Measurements from ENCODE around the gene FRAT1. TPM values are rescaled to one million over a fixed set of nuclear protein-coding genes. Genes with fewer than 3 reads are reported as not detected.

The FRAT1 gene
- total and polyA plus RNA-seq, 2 of the 4 experiments (the other 2 are of a cell fraction), result 0.54 to 0.89 TPM

DNA sequence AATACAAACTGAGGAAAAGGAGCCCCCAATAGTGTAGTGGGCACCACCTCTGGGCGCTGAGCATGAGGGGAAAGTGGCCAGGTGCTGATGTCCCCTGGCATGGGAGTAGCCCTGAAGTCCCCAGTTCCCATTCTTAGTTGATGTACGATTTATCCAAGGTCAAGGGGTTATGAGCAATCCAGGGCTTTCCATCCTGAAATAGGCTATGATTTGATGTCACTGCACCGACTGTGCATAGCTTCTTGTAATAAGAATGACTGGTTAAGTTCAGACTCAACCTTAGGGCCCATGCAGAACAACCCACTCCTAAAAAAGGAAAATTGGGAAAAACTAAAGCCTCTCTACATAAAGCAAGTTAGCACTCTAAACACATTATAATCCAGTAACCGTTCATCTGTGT is 4.4 kb downstream of the FRAT1 start:
- in situ Hi-C loops (cut with MboI; ENCODE audit: low sequenced_read_pairs) (no loop called here), dilution Hi-C loops (cut with HindIII; ENCODE audit: low sequenced_read_pairs, unreplicated experiment) (no loop called here), intact Hi-C loops (cut with micrococcal nuclease) (no loop called here)
- H3K56ac ChIP-seq (ENCODE audit: extremely low read depth, insufficient read depth, low read length), result no peak overlapping the region
- ChIA-PET POLR2A (ENCODE audit: unreplicated experiment) (no interaction called here), CTCF (interaction anchor here (0.6 kb wide), 1 partner anchor 98 kb away, joined by 5 read pairs; no protein-coding TSS in a partner anchor)
- no peak overlapping the region for H2AK5ac ChIP-seq (ENCODE audit: low read depth, low read length)
- H4K20me1 ChIP-seq (ENCODE audit: insufficient read depth, low read length), result no peaks in the 10 kb centered on the region
- H3K27ac ChIP-seq (ENCODE audit: insufficient read depth, low read length), result no peak overlapping the region
- no peaks in the 10 kb centered on the region for H3K9me1 ChIP-seq (ENCODE audit: insufficient read depth, low read length)
- no peak overlapping the region for H4K8ac ChIP-seq (ENCODE audit: low read depth in 2 of 2, low read length in 2 of 2)
- H3K14ac ChIP-seq (replicated peaks; ENCODE audit: low read depth, low read length), result no peak overlapping the region
- TF ChIP-seq, protein P1, sequence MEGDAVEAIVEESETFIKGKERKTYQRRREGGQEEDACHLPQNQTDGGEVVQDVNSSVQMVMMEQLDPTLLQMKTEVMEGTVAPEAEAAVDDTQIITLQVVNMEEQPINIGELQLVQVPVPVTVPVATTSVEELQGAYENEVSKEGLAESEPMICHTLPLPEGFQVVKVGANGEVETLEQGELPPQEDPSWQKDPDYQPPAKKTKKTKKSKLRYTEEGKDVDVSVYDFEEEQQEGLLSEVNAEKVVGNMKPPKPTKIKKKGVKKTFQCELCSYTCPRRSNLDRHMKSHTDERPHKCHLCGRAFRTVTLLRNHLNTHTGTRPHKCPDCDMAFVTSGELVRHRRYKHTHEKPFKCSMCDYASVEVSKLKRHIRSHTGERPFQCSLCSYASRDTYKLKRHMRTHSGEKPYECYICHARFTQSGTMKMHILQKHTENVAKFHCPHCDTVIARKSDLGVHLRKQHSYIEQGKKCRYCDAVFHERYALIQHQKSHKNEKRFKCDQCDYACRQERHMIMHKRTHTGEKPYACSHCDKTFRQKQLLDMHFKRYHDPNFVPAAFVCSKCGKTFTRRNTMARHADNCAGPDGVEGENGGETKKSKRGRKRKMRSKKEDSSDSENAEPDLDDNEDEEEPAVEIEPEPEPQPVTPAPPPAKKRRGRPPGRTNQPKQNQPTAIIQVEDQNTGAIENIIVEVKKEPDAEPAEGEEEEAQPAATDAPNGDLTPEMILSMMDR (conservative IDR thresholded peaks at IDR 0.05; ENCODE audit: low read depth, low read length), result no peak
- TF ChIP-seq CEBPB (IDR thresholded peaks at IDR 0.05; ENCODE audit: low read depth, low read length), result no peak
- no peak for TF ChIP-seq NFE2L2 (IDR thresholded peaks at IDR 0.05; ENCODE audit: low read depth, low read length)
- TF ChIP-seq RFX5 (IDR thresholded peaks at IDR 0.05; ENCODE audit: low read depth, low read length), result no peak
- TF ChIP-seq POLR2A (IDR thresholded peaks at IDR 0.05; ENCODE audit: low read depth, low read length), result no peak
- no peak for TF ChIP-seq MAFK (IDR thresholded peaks at IDR 0.05; ENCODE audit: low read depth, low read length)
- TF ChIP-seq RAD21 (IDR thresholded peaks at IDR 0.05; ENCODE audit: low read length), result no peak
- no peak for TF ChIP-seq RCOR1 (IDR thresholded peaks at IDR 0.05; ENCODE audit: insufficient replicate concordance, low read length)
- TF ChIP-seq MAZ (IDR thresholded peaks at IDR 0.05; ENCODE audit: borderline replicate concordance, low read depth, low read length), result no peak
- no peak for TF ChIP-seq BHLHE40 (IDR thresholded peaks at IDR 0.05; ENCODE audit: low read depth, low read length)
- no peak for TF ChIP-seq SMC3 (IDR thresholded peaks at IDR 0.05; ENCODE audit: low read depth, low read length)
- H2AFZ ChIP-seq (replicated peaks; ENCODE audit: low read length, poor library complexity), result no peak overlapping the region
- H2BK20ac ChIP-seq (ENCODE audit: low read depth, low read length), result no peak overlapping the region
- H3K23ac ChIP-seq (ENCODE audit: low read depth, low read length), result no peak overlapping the region
- no peak overlapping the region for H3K4me3 ChIP-seq (ENCODE audit: insufficient read depth, low read depth, low read length)
- H3K9ac ChIP-seq (ENCODE audit: low read depth, low read length), result no peak overlapping the region
- H2AK9ac ChIP-seq (replicated peaks; ENCODE audit: low read depth, low read length, poor library complexity), result no peak overlapping the region
- H3K79me1 ChIP-seq (ENCODE audit: low read depth in 1 of 2, low read length in 2 of 2), result peaks cover 7% of the 10 kb centered on the region in 2 experiments; a peak in 2 of 4 replicates
- H3K27me3 ChIP-seq (ENCODE audit: control insufficient read depth, insufficient read depth, low read length), result no peaks in the 10 kb centered on the region
- no peak overlapping the region for H3K4me2 ChIP-seq (ENCODE audit: low read depth, low read length)
- WGBS, 2 experiments (ENCODE audit: extremely low coverage in 2 of 2, insufficient read length in 1 of 2), result 86% methylated on average over 1 of the region's 4 CpGs; no CpG with 5 or more reads in 1 of the 2 experiments
- DNase-seq (no peak), ATAC-seq (ENCODE audit: low read depth) (no peak)
- no peak overlapping the region for H2BK15ac ChIP-seq (ENCODE audit: low read depth, low read length)
- peaks cover 9% of the 10 kb centered on the region for H3K4me1 ChIP-seq (ENCODE audit: control insufficient read depth, insufficient read depth, low read length)
- H3K18ac ChIP-seq (ENCODE audit: low read depth, low read length), result no peak overlapping the region
- no peak overlapping the region for H2BK120ac ChIP-seq (ENCODE audit: low read depth, low read length)
- no peaks in the 10 kb centered on the region for H3K36me3 ChIP-seq (ENCODE audit: control insufficient read depth, insufficient read depth, low read length)
- H4K5ac ChIP-seq (ENCODE audit: low read depth, low read length), result no peak overlapping the region
- no peaks in the 10 kb centered on the region for H3K9me3 ChIP-seq (ENCODE audit: control insufficient read depth, insufficient read depth, low read length)
- no peak overlapping the region for H3K4ac ChIP-seq (ENCODE audit: low read depth, low read length)
- H2BK5ac ChIP-seq (ENCODE audit: low read depth, low read length, poor library complexity, severe bottlenecking), result no peak overlapping the region
- BruUV-seq (replicated peaks), result no TSS peak
- no peak overlapping the region for H4K91ac ChIP-seq (ENCODE audit: insufficient read depth, low read depth, low read length)

Data from IMR-90 (cell line).